K562 (cell line): ENCODE measurements around the gene KRTAP10-4. TPM values are rescaled to one million over a fixed set of nuclear protein-coding genes. Genes with fewer than 3 reads are reported as not detected.
A peak's percentile ranks its signal among the peaks of the same experiment; 100 is the strongest.
"Not testable (repeated sequence)": the region's sequence is repeated elsewhere in the genome, so short reads cannot be mapped to it uniquely, and the experiment has no call there.

Source experiments
- ATAC-seq: fragments of 200-7000 bp; cut with Tn5 transposase; 3 replicates; pipeline ENCODE4 v1.9.1; 2020; ENCODE audit warnings: moderate library complexity
- BruUV-seq: library from RNA; stranded (reverse); fragments of 400-500 nt; replicated peaks from 2 replicates; lab custom pipeline; 2021; lab: Mats Ljungman, UMichigan
- CTCF ChIA-PET: fragments of 300-600 bp; formaldehyde crosslinking; extraction: SDS; loops from one replicate; lab custom pipeline; 2021; ENCODE audit warnings: low intra/inter-chr PET ratio; lab: Yijun Ruan, JAX
- POLR2A ChIA-PET: fragments of 300-600, 350-650 bp; sonication (Branson Sonifier 250); formaldehyde crosslinking; extraction: SDS; loops from one replicate; lab custom pipeline; 2021; ENCODE audit warnings: antibody characterized with exemption, inconsistent platforms; lab: Yijun Ruan, JAX
- DNase-seq, 4 experiments: peaks; one replicate each; pipeline versions ENCODE4 v3.0.0 to v3.0.0-alpha.2; 2011 to 2018; ENCODE audit warnings: low spot score in 3 of 4, mixed read lengths in 3 of 4; ENCODE audit errors: extremely low read depth in 1 of 4
- FAIRE-seq: peaks from 2 replicates; lab custom pipeline; 2011; peaks lifted over from hg19 to GRCh38; lab: Jason Lieb, UNC
- H2AFZ ChIP-seq: 2 replicates; pipeline ENCODE4 v1.6.0; 2011; ENCODE audit warnings: low read depth, low read length, control low read depth, inconsistent platforms
- H3K27ac ChIP-seq: fragments of 200-600 bp; 3 replicates; pipeline ENCODE4 v1.8.0; 2011; ENCODE audit warnings: low read depth, mild to moderate bottlenecking, control low read depth, inconsistent platforms, low read length, moderate library complexity, mixed read lengths; ENCODE audit errors: extremely low read depth
- H3K27me3 ChIP-seq, 2 experiments: fragments of 300-600 bp in 1 of 2; 2 replicates in 1 of 2; 3 replicates in 1 of 2; pipeline versions ENCODE4 v1.6.0 to v1.8.0; 2011; ENCODE audit warnings: inconsistent platforms in 2 of 2, low read length in 2 of 2, mild to moderate bottlenecking in 1 of 2, mixed read lengths in 1 of 2, moderate library complexity in 1 of 2; ENCODE audit not compliant: control insufficient read depth in 2 of 2, insufficient read depth in 2 of 2
- H3K36me3 ChIP-seq: fragments of 300-600 bp; 3 replicates; pipeline ENCODE4 v1.8.0; 2011; ENCODE audit warnings: mild to moderate bottlenecking, low read length, inconsistent platforms; ENCODE audit not compliant: control insufficient read depth, insufficient read depth
- H3K4me1 ChIP-seq, 2 experiments: fragments of 200-600 bp in 1 of 2; replicated peaks in 1 of 2; 2 replicates in 1 of 2; 3 replicates in 1 of 2; pipeline versions ENCODE4 v1.5.1 to v1.8.0; 2011; ENCODE audit warnings: inconsistent platforms in 2 of 2, low read length in 2 of 2, mild to moderate bottlenecking in 1 of 2, mixed read lengths in 1 of 2, moderate library complexity in 1 of 2; ENCODE audit not compliant: control insufficient read depth in 2 of 2, insufficient read depth in 2 of 2
- H3K4me2 ChIP-seq: 2 replicates; pipeline ENCODE4 v1.6.1; 2011; ENCODE audit warnings: low read length, control low read depth, inconsistent platforms, mixed read lengths; ENCODE audit not compliant: insufficient read depth
- H3K4me3 ChIP-seq: fragments of 200-600 bp; sonication (generic), shearing (Covaris generic); 2 replicates; pipeline ENCODE4 v1.5.1; 2016; ENCODE audit warnings: control low read depth, inconsistent platforms
- H3K79me2 ChIP-seq: fragments of 200-600 bp; 3 replicates; pipeline ENCODE4 v1.8.0; 2011; ENCODE audit warnings: low read length, inconsistent platforms; ENCODE audit not compliant: control insufficient read depth, insufficient read depth
- H3K9ac ChIP-seq, 2 experiments: 2 replicates each; pipeline versions ENCODE4 v1.6.0 to v1.6.1; 2011; ENCODE audit warnings: low read depth in 2 of 2, low read length in 2 of 2, control low read depth in 1 of 2, inconsistent platforms in 1 of 2, mild to moderate bottlenecking in 1 of 2, mixed read lengths in 1 of 2; ENCODE audit not compliant: insufficient read depth in 1 of 2
- H3K9me1 ChIP-seq: one replicate; pipeline ENCODE4 v1.6.0; 2011; ENCODE audit warnings: inconsistent platforms, mild to moderate bottlenecking, low read length, moderate library complexity; ENCODE audit not compliant: control insufficient read depth, insufficient read depth
- H3K9me3 ChIP-seq: replicated peaks from 2 replicates; pipeline ENCODE4 v1.5.1; 2011; ENCODE audit warnings: low read depth, low read length, inconsistent platforms; ENCODE audit not compliant: control insufficient read depth, insufficient read depth
- H4K20me1 ChIP-seq: replicated peaks from 2 replicates; pipeline ENCODE4 v1.6.1; 2011; ENCODE audit warnings: low read length, inconsistent platforms, mixed read lengths; ENCODE audit not compliant: control insufficient read depth, insufficient read depth
- NRF1 ChIP-seq, 2 experiments: fragments of 450-650 bp; IDR thresholded peaks in 1 of 2; conservative IDR thresholded peaks in 1 of 2; 2 replicates each; pipeline ENCODE4 v1.6.1; 2014; ENCODE audit warnings: mild to moderate bottlenecking in 2 of 2
- WGBS: fragments of 100-300 bp; shearing (Covaris generic); methylation state at CpG from one replicate; pipeline ENCODE4 v1.1.6; 2016; ENCODE audit warnings: low coverage, mixed read lengths; ENCODE audit not compliant: insufficient coverage; ENCODE audit errors: missing lambda C conversion rate; 5-methylcytosine and 5-hydroxymethylcytosine counted together
- in situ Hi-C: fragments of 300-500 bp; cut with MboI; formaldehyde crosslinking; loops from 4 replicates; pipeline ENCODE4 v1.15.0; 2018; ENCODE audit warnings: inconsistent platforms, mixed read lengths
- intact Hi-C: fragments of 100-400 bp; cut with micrococcal nuclease; formaldehyde crosslinking; loops from 2 replicates; pipeline ENCODE4 v1.14.2; 2022
- polyA plus RNA-seq, 8 experiments: library from polyadenylated mRNA; depleted of rRNA in 4 of 8; stranded (reverse) in 5 of 8; unstranded in 3 of 8; fragments of >200 nt; fragmentation: Nextera tagmentation in 2 of 8; fragmentation: Illumina TruSeq in 1 of 8; extraction: Ambion mirVana in 2 of 8; extraction: Trizol in 1 of 8; gene quantifications; 2 replicates each; pipeline versions ENCODE4 v1.2.1 to v1.2.3, GENCODE V29; 2011 to 2014; ENCODE audit warnings: inconsistent platforms in 1 of 8, missing spikeins in 1 of 8
- total RNA-seq, 7 experiments: library from RNA; depleted of rRNA in 6 of 7; stranded (reverse); fragments of >200 nt in 6 of 7; fragmentation: Illumina TruSeq in 2 of 7; extraction: Trizol in 2 of 7; gene quantifications; 2 replicates each; pipeline versions ENCODE4 v1.2.1 to v1.2.3, GENCODE V29; 2011 to 2021; ENCODE audit warnings: low replicate concordance in 1 of 7
- TF ChIP-seq, protein P1 (sequence below): fragments of 250-450 bp; sonication (Bioruptor Pico); IDR thresholded peaks from 2 replicates; pipeline ENCODE4 v1.4.0; 2020; ENCODE audit warnings: borderline replicate concordance

KRTAP10-4 gene
- total and polyA plus RNA-seq, 9 of the 15 experiments (the other 6 are each of a cell fraction or from before 2014, with no cell fraction given) = not detected

DNA sequence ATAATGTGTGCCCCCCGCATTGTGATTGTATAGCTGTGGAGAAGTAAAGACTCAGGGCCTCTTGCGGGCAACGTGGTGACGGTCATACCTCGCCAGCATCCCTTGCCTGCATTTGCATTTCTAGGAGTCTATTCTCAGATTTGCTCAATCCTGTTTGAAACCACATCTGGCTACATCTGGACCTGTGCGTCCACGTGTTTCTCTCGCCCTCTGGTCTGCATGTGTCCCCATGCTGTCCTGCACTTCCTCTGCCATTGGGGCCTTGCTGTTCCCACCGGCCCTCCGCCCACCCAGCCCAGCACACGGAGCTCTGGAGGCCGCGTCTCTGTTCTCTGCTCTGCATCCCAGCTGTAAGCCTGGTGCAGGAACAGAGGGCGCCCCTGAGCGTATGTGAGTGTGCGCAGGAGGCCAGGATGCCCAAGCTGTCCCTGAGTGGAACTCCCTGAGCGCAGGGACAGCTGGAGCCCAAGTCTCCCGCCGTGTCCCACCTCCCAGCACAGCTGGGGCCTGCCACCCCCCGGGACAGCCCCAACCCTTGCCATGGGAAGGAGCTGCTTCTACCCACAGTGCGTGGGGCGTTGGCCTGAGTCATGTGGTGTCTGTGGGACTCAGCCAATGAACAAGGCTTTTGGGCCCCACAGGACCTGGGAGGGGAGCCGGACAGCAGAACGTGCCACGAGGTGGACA, 23.9 kb upstream of the KRTAP10-4 start:
- CTCF ChIA-PET = no interaction called here
- H3K4me2 ChIP-seq = no peak overlapping the region
- 4% methylated on average over 22 of the region's 25 CpGs for WGBS
- peak; percentile 28 to 32; a peak in 1 of 4 replicates for TF ChIP-seq NRF1 (conservative IDR thresholded peaks at IDR 0.05 in 1 of 2, IDR thresholded peaks at IDR 0.05 in 1 of 2)
- TF ChIP-seq, protein P1, sequence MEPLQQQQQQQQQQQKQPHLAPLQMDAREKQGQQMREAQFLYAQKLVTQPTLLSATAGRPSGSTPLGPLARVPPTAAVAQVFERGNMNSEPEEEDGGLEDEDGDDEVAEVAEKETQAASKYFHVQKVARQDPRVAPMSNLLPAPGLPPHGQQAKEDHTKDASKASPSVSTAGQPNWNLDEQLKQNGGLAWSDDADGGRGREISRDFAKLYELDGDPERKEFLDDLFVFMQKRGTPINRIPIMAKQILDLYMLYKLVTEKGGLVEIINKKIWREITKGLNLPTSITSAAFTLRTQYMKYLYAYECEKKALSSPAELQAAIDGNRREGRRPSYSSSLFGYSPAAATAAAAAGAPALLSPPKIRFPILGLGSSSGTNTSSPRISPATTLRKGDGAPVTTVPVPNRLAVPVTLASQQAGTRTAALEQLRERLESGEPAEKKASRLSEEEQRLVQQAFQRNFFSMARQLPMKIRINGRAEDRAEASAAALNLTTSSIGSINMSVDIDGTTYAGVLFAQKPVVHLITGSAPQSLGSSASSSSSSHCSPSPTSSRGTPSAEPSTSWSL (CRISPR knock-in tag) = no peak
- TF ChIP-seq, all 486 proteins: peak for 1
- H4K20me1 ChIP-seq = no peaks in the 10 kb centered on the region
- H3K4me3 ChIP-seq = no peak overlapping the region
- no peak overlapping the region for H2AFZ ChIP-seq
- no peaks in the 10 kb centered on the region for H3K79me2 ChIP-seq
- H3K27me3 ChIP-seq = peaks cover 23 to 46% of the 10 kb centered on the region in 2 experiments; a peak in 4 of 5 replicates
- DNase-seq (peak in 1 of 4 experiments; percentile 3), ATAC-seq (peak; percentile 26; the same call in 1 of the 3 replicates), FAIRE-seq (no peak)
- in situ Hi-C loops = no loop called here
- no peaks in the 10 kb centered on the region for H3K9me1 ChIP-seq
- H3K4me1 ChIP-seq = peaks cover 0 to 4% of the 10 kb centered on the region in 2 experiments; a peak in 1 of 5 replicates
- BruUV-seq = no TSS peak
- no peak overlapping the region for H3K9ac ChIP-seq
- H3K27ac ChIP-seq = no peak overlapping the region
- no peaks in the 10 kb centered on the region for H3K9me3 ChIP-seq
- no peaks in the 10 kb centered on the region for H3K36me3 ChIP-seq
- POLR2A ChIA-PET = interaction anchor here (0.8 kb wide), 1 partner anchor 9 kb away, joined by 4 read pairs; no protein-coding TSS in a partner anchor
- intact Hi-C loops = no loop called here

GRCh38 chr21:44550285-44550684, 23.2 kb upstream of the KRTAP10-4 start:
- H3K9ac ChIP-seq, H3K36me3 ChIP-seq, H3K4me2 ChIP-seq, H2AFZ ChIP-seq, DNase-seq, ATAC-seq, H4K20me1 ChIP-seq, CTCF ChIA-PET, H3K9me1 ChIP-seq, H3K27ac ChIP-seq, BruUV-seq, intact Hi-C loops, H3K4me1 ChIP-seq, FAIRE-seq, H3K4me3 ChIP-seq, in situ Hi-C loops, H3K79me2 ChIP-seq, H3K9me3 ChIP-seq: not testable (repeated sequence)
- POLR2A ChIA-PET = interaction anchor here (1.1 kb wide), 1 partner anchor 11 kb away, joined by 3 read pairs; no protein-coding TSS in a partner anchor
- H3K27me3 ChIP-seq = peaks cover 28 to 49% of the 10 kb centered on the region in 2 experiments; a peak in 4 of 5 replicates
- WGBS = 0% methylated on average over 15 of the region's 17 CpGs
